Osteocyte (in vitro differentiated cells): Measurements from ENCODE around the gene UNC119B. TPM values are rescaled to one million over a fixed set of nuclear protein-coding genes. Genes with fewer than 3 reads are reported as not detected.

Experiments used
- DNase-seq: peaks from one replicate; pipeline ENCODE4 v3.0.0; 2021; ENCODE audit warnings: mixed read lengths; ENCODE audit not compliant: unreplicated experiment; ENCODE audit errors: extremely low spot score
- H3K27ac Mint-ChIP-seq: one replicate; pipeline ENCODE4 v1.8.0; 2021; ENCODE audit warnings: mild to moderate bottlenecking, mixed read lengths; ENCODE audit not compliant: unreplicated experiment
- H3K27me3 Mint-ChIP-seq: one replicate; pipeline ENCODE4 v1.8.0; 2021; ENCODE audit warnings: mixed read lengths; ENCODE audit not compliant: unreplicated experiment
- H3K36me3 Mint-ChIP-seq: one replicate; pipeline ENCODE4 v1.8.0; 2021; ENCODE audit warnings: mixed read lengths; ENCODE audit not compliant: unreplicated experiment
- H3K4me1 Mint-ChIP-seq: one replicate; pipeline ENCODE4 v1.8.0; 2021; ENCODE audit warnings: mixed read lengths; ENCODE audit not compliant: unreplicated experiment
- H3K4me3 Mint-ChIP-seq: one replicate; pipeline ENCODE4 v1.8.0; 2021; ENCODE audit warnings: mild to moderate bottlenecking, moderate library complexity, mixed read lengths; ENCODE audit not compliant: unreplicated experiment
- H3K9me3 Mint-ChIP-seq: one replicate; pipeline ENCODE4 v1.8.0; 2021; ENCODE audit warnings: mixed read lengths; ENCODE audit not compliant: unreplicated experiment
- CTCF ChIP-seq: fragments of 200-600 bp; sonication (generic); IDR thresholded peaks from 2 replicates; pipeline ENCODE4 v1.5.0; 2021; ENCODE audit warnings: antibody characterized with exemption, mild to moderate bottlenecking, moderate library complexity
- total RNA-seq: library from RNA; stranded (reverse); gene quantifications from 2 replicates; pipeline ENCODE4 v1.2.1, GENCODE V29; 2021

The UNC119B gene
- total RNA-seq, 1 donor from 2014 or later, result 27.9 TPM

- Mint-ChIP-seq H3K4me3 (no peak overlapping the region), H3K27me3 (peaks cover 8% of the 10 kb centered on the region), H3K4me1 (no peaks in the 10 kb centered on the region), H3K36me3 (no peaks in the 10 kb centered on the region), H3K9me3 (no peaks in the 10 kb centered on the region), H3K27ac (no peak overlapping the region)
- TF ChIP-seq CTCF, result no peak
- no peak for DNase-seq
These were observed 32.3 kb upstream of the UNC119B start for GRCh38 chr12:120677765-120678473.

- H3K27ac Mint-ChIP-seq, result no peak overlapping the region
- H3K4me3 Mint-ChIP-seq, result no peak overlapping the region
- H3K27me3 Mint-ChIP-seq, result peaks cover 8% of the 10 kb centered on the region
- no peak for TF ChIP-seq CTCF
- no peaks in the 10 kb centered on the region for H3K4me1 Mint-ChIP-seq
- DNase-seq, result no peak
- no peaks in the 10 kb centered on the region for H3K9me3 Mint-ChIP-seq
- no peaks in the 10 kb centered on the region for H3K36me3 Mint-ChIP-seq
These were observed 31.7 kb upstream of the UNC119B start for GRCh38 chr12:120678572-120678971.

- Mint-ChIP-seq H3K27ac (no peak overlapping the region), H3K4me1 (no peaks in the 10 kb centered on the region), H3K4me3 (no peak overlapping the region), H3K27me3 (peaks cover 5% of the 10 kb centered on the region), H3K9me3 (no peaks in the 10 kb centered on the region), H3K36me3 (no peaks in the 10 kb centered on the region)
- DNase-seq, result no peak
- no peak for TF ChIP-seq CTCF
These were observed 30.0 kb upstream of the UNC119B start for GRCh38 chr12:120680165-120680738.

GRCh38 chr12:120684523-120684932, 25.7 kb upstream of the UNC119B start:
- Mint-ChIP-seq H3K36me3 (no peaks in the 10 kb centered on the region), H3K27ac (no peak overlapping the region), H3K9me3 (no peaks in the 10 kb centered on the region), H3K4me3 (peak overlapping the region; percentile 43), H3K4me1 (peaks cover 19% of the 10 kb centered on the region), H3K27me3 (peaks cover under 1% of the 10 kb centered on the region)
- no peak for TF ChIP-seq CTCF
- no peak for DNase-seq

GRCh38 chr12:120685522-120685921, 24.7 kb upstream of the UNC119B start:
- Mint-ChIP-seq H3K4me1 (peaks cover 27% of the 10 kb centered on the region), H3K27ac (peak overlapping the region; percentile 96), H3K4me3 (peak overlapping the region; percentile 91), H3K9me3 (no peaks in the 10 kb centered on the region), H3K27me3 (no peaks in the 10 kb centered on the region), H3K36me3 (no peaks in the 10 kb centered on the region)
- no peak for DNase-seq
- TF ChIP-seq CTCF, result no peak
